GM19351 (cell line): Measurements from ENCODE around the gene TMEM95.
"Not testable (repeated sequence)": the region's sequence is repeated elsewhere in the genome, so short reads cannot be mapped to it uniquely, and the experiment has no call there.

Source experiments
- ATAC-seq: cut with Tn5 transposase; IDR thresholded peaks from one replicate; pipeline ENCODE4 v1.9.1; 2021; ENCODE audit warnings: mild to moderate bottlenecking, moderate library complexity; ENCODE audit not compliant: unreplicated experiment

The TMEM95 gene

DNA sequence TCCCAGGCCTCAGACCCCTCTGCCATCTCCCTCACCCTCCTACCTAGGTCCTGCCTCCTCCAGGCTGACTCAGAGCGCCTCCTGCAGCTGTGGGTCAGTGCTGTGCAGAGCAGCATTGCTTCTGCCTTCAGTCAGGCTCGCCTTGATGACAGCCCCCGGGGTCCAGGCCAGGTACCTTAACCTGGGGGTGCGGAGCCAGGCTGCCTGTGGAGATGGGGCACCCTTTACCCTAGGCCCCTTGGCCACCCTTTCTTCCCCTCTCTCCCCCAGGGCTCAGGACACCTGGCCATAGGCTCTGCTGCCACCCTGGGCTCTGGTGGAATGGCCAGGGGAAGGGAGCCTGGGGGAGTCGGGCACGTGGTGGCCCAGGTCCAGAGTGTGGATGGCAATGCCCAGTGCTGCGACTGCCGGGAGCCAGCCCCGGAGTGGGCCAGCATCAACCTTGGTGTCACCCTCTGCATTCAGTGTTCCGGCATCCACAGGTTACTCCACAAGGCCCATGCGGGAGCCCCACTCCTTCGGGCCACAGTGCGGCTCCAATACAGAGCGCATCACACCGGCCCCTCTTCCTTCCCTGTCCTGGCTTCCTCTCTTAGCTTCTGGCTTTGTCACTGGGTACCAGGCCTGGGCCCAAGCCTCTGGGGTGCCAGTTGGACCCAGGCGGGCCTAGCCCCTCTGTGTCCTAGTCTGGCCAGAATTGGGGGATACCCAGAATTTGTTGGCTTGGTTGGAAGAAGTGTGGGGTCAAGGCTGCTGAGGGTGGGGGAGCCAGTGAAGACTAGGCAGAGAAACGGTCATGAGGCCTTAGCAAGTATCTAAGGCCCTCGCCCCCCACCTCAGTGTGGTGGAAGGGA, 8.0 kb upstream of the TMEM95 start:
- no peak for ATAC-seq

DNA sequence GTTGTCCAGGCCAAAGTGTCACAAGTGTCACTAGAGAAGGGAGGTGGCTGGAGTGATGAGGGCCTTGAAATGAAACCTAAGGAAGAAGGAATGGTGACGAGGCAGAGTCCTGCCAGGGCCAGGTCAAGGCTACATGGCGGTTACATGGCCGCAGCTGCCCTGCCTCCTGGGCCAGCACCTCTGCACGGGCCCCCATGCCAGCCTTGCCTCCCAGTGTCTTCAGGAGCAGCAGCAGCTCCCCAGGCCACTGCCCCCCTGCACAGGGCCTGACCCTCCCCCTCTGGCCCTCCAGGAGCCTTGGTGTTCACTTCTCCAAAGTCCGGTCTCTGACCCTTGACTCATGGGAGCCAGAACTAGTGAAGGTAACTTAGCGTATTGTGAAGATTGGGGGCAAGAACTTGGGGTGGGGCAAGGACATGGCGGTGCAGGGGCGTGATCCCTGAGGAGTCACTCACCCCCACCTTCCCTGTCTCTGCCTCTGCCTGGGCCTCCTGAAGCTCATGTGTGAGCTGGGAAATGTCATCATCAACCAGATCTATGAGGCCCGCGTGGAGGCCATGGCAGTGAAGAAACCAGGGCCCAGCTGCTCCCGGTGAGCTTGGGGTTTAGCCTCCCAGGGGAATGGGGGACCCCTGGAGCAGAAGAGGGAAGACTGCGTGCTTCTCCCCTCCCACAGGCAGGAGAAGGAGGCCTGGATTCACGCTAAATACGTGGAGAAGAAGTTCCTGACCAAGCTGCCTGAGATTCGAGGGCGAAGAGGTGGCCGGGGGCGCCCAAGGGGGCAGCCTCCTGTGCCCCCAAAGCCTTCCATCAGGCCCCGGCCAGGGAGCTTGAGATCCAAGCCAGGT, 7.1 kb upstream of the TMEM95 start:
- ATAC-seq = no peak

DNA sequence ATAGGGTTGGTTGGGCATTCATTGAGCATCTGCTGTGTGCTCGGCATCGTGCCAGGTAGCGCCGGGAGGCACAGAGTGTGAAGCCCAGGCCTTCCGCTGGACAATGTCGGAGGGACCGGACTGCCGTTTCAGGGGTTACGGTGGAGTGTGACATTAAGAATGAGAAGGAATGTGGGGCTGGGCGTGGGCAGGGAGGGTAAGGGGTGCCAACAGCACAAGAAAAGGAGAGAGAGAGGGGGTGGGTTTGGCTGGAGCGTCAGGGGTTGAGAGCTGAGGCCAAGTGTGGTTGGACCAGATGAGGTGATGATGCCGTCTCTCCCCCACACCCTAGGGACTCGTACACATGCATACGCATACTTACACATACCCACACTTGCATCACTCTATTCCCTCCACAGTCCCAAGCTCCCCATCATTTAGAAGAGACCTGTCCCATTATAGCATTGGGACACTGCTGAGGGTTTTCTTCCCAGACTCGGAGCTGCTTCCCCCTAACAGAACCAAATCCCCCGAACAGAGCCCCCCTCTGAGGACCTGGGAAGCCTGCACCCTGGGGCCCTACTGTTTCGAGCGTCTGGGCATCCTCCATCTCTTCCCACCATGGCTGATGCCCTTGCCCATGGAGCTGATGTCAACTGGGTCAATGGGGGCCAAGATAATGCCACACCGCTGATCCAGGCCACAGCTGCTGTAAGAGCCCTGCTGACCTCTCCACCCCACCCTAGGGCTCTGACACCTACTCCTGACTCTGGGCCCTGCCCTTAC, 6.3 kb upstream of the TMEM95 start:
- ATAC-seq = no peak

DNA sequence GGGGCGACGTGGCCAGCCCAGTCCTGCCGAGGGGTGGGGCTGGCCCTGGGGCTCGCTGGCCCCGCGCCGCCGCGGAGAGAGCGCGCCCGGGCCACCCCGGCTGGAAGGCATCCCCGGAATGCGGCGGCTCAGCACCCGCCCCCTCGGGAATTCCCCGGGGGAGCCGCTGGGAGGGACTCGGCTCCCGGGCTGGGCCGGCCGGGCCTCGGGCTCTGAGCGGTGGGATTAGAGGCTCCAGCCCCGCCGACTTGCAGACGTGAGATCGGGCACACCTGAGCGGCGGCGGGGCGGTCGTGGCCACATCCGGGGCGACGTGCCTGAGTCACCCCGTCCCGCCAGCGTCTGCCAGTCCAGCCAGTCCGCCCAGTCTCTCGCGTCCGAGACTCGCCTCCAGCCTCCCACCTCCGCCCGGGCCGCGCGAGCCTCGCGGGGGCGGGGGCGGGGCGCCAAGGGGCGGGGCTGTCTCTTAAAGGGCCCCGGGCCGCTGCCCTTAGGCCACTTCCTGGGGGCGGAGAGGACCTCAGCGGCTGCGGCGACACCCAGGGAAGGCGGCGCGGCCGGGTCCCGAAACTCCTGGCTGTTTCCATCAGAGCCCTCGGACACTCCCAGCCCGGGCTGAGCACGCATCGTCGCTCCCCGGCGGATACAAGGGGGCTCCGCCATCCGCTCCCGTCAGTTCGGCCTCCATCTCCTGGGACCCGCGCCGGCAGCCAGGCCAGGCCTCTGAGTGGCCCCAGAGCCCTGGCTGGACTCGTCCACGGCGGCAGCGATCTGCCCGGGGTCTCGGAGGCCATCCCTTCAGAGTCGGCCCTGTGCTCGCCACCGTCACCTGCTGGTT, 3.1 kb upstream of the TMEM95 start, which contains the start of gene KCTD11:
TSS of gene KCTD11 (plus strand) at position 498 of the 838 bp plus-strand sequence.
- peak; percentile 71 for ATAC-seq

DNA sequence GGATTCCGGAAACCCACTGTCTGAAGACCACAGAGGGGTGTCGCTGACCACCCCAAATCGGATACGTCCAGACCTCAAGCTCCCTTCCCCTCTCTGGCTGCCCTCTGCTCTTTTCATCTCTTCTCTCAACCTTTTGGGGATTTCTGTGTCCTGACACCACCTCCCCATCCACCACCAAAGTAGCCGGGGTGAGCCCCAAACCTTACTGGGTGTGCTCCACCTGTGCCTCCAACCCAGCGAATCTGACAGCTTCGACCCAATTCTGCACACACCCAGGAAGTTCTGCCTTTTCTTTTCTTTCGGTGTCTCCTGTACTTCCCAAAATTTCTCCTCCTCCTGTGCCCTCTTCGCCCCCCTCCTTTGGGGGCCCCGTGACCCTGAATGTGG, 2.5 kb upstream of the TMEM95 start:
- ATAC-seq = peak; percentile 6

DNA sequence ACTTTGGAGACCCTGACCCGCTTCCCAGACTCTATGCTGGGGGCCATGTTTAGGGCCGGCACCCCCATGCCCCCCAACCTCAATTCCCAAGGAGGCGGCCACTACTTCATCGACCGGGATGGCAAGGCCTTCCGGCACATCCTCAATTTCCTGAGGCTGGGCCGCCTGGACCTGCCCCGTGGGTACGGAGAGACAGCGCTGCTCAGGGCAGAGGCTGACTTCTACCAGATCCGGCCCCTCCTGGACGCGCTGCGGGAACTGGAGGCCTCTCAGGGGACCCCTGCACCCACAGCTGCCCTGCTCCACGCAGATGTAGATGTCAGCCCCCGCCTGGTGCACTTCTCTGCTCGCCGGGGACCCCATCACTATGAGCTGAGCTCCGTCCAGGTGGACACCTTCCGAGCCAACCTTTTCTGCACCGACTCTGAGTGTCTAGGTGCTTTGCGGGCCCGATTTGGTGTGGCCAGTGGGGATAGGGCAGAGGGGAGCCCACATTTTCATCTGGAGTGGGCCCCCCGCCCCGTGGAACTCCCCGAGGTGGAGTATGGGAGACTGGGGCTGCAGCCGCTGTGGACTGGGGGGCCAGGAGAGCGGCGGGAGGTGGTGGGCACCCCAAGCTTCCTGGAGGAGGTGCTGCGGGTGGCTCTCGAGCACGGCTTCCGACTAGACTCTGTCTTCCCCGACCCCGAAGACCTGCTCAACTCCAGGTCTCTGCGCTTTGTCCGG, 1.9 kb upstream of the TMEM95 start:
- ATAC-seq = no peak

DNA sequence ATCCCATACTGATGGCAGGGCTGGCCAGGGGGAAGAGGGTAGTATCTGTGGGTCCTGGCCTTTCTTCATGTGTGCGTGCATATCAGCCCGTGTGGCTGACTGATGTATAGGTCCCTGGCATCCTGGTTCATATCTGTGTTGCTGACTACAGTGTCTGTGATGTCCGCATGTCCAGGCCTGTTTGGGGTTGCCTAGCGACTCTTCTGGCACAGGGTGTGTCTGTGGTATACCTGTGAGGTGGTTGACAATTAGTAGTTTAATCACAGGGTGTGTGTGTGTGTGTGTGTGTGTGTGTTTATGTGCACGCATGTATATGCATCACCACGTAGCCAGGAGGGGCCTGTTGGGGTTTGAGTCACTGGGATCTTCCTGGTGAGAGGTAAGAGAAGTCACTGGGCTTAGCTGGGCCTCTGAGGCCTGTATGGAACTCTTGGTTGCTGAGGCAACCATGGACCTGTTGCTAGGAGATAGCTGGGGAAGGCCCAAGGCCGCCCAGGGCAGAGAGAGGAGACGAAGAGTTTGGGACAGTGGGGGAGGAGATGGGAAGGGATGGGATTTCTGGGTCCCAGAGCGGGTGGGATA, 603 bp upstream of the TMEM95 start:
- no peak for ATAC-seq

DNA sequence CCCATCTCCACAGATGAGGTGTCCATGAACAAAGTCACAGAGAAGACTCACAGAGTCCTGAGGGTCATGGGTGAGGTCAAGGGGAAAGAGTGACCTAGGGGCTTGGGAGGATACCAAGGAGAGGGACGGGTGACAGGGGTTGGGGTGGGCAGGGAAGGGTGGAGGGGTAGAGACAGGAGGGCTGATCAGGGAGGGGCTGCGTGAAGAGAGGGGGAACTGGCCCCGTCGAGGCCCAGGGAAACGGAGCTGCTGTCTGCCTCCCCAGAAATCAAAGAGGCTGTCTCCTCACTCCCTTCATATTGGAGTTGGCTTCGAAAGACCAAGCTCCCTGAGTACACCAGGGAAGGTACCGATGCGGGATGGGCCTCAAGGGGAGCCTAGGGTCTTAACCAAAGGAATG, 617 bp downstream of the TMEM95 start:
- ATAC-seq = no peak

DNA sequence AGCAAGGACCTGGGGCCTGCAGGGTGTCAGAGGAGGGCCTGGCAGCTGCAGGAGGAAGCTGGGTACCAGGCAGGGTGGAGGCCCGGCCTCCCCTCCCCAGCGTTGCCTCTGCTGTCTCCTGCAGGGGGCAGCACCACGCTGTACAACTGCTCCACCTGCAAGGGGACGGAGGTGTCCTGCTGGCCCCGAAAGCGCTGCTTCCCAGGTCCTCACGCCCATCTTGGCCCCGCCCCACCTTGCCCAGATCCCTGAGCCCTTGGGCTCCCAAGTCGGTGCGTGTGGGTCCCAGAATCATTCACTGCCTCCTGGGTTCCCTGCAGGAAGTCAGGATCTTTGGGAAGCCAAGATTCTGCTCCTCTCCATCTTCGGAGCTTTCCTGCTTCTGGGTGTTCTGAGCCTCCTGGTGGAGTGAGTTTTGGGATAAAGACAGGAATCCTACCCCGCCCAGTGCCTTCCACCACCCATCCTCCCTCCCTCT, 1.2 kb downstream of the TMEM95 start:
- no peak for ATAC-seq

DNA sequence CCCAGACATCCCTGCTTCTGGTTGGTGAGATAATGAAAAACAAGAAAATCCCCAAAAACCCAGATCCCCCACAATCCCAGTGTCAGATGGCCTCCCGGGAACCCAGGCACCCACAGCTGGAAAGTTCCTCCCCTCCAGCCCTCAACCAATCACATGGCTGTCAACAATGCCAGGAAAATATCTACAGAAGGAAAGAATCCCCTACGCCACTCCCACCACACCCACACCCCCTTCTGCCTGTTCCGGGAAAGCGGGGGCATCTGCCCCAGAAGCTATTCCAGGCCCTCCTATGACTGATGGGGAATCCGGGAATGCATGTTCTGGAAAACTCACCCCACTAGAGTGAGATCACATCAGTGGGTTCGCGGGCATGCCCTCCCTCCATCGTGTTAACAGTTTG, 1.8 kb downstream of the TMEM95 start:
- no peak for ATAC-seq

DNA sequence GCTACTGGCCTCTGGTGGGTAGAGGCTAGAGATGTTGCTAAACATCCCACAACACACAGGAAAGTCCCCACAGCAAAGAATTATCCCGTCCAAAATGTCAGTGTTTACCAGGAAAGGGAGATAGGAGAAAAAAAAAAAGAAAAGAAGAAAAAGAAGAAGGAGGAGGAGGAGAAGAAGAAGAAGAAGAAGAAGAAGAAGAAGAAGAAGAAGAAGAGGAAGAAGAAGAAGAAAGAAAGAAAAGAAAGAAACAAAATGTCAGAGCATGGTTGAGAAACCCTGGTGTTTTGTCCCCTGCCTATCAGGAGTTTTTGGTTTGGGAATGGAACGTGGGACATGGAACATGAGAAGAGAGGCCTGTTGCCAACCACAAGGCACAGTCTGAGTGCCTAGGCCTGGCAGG, 2.4 kb downstream of the TMEM95 start:
- ATAC-seq = no peak

DNA sequence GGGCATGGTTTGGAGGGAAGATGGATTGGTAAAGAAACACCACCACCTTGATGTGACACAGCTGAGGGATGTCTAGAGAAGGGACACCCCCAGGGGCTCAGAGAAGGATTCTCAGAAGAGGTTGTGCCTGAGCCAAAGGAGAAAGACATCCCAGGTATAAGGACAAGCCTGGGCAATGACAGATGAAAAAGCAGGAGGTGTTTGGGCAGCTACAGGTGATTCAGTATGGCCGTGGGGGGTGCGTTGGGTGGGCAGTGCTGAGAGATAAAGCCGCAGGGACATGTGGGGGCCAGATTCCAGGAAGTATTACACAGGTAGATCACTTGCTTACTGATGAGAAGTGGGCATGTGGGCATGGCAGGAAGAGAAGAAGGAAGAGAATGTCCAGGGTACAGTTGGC, 7.0 kb downstream of the TMEM95 start:
- ATAC-seq = no peak

DNA sequence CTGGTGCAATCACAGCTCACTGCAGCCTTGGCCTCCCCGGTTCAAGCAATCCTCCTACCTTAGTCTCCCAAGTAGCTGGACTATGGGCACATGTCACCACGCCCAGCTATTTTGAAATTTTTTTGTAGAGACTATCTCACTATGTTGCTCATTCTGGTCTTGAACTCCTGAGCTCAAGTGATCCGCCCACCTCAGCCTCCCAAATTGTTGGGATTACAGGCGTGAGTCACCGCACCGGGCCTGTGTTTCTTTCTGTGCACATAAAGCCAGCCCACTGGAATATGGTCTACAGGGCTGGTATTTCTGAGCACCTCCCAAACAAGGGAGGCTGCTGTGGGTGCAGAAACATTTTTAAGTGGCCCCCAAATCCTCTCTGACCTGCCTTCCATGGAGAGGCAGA, 8.4 kb downstream of the TMEM95 start:
- ATAC-seq = no peak

DNA sequence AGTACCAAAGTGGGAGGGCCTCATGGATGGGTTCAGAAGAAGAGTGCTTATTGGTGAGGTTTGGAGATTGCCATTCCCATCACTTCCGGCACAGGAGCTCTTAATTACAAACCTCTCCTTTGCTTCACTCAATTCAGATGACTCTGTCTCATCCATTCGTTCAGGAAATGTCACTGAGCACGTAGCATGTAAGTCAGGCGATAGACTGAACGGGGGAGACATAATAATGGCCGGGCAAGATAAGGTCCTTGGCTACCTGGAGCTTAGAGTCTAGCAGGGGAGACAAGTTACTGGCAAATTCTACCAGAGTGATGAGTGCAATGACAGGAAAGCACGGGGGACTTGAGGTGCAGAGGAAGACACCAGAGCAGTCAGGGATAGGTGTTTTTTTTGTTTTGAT, 11.0 kb downstream of the TMEM95 start:
- ATAC-seq = not testable (repeated sequence)

DNA sequence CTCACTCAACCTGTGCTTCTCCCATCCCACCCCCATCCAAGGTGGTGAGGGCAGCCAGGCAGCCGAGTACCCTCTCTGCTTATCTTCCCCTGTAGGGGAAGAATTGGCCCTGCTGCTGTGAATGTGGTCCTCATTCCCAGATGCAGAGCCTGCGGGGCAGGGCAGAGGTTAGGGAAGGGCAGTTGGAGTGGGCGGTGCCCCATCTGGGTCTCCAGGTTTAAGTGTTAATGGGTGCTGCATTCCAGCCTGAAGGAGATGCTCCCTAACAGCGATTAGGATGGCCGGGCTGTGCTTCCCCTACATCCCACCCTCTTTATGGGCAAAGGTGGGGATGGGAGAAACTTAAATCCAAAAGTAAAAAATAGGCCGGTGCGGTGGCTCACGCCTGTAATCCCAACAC, 12.1 kb downstream of the TMEM95 start:
- no peak for ATAC-seq

DNA sequence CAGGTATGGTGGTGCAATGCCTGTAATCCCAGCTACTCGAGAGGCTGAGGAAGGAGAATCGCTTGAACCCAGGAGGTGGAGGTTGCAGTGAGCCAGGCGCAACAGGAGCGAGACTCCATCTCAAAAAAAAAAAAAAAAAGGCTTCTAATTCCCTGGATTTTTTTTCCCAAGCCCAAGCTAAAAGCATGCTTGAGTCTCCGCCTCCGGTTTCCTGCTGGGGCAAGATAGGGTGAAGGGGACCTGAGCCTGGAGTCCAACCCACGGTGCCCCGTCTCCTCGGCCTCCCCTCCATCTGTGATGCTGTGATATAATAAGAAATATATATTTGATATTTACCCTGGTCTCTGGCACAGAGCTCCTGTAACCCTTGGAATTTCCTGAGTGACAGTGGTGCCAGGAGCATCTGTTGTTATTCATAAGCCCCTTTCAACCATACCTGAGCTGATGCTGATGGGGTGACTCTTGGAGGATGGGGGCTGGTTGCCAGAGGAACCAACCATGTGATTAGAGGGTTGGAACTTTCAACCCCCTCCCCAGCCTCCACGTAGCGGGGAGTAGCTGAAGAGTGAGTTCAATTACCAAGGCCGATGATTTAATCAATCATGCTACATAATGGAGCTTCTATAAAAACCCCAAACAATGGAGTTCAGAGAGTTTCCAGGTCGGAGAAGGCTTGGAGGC, 13.1 kb downstream of the TMEM95 start:
- ATAC-seq = no peak

DNA sequence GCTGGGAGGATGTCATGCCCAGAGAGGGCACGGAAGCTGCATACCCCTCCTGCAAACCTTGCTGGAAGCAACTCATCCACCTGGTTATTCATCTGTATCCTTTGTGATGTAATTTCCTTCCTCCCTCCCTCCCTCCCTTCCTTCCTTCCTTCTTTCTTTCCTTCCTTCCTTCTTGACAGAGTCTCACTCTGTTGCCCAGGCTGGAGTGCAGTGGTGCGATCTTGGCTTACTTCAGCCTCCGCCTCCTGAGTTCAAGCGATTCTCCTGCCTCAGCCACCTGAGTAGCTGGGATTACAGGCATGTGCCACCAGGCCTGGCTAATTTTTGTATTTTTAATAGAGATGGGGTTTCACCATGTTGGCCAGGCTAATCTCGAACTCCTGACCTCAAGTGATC, 13.6 kb downstream of the TMEM95 start:
- not testable (repeated sequence) for ATAC-seq

DNA sequence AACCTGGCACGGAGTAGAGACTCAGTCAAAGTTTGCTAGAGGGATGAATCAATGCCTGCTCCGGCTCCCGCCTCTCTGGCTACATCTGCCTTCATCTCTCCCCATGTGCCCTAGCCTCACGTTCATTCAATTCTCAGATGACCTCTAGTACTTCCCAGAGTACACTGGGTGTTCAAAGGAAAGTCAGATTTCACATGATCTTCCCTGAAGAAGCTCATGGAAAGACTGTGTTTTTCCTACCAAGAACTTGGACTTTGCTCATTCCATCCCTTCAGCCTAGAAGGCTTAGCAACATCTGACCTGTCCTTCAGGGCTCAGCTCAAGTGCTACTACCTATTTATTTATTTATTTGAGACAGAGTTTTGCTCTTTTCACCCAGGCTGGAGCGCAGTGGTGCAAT, 14.9 kb downstream of the TMEM95 start:
- ATAC-seq = no peak

DNA sequence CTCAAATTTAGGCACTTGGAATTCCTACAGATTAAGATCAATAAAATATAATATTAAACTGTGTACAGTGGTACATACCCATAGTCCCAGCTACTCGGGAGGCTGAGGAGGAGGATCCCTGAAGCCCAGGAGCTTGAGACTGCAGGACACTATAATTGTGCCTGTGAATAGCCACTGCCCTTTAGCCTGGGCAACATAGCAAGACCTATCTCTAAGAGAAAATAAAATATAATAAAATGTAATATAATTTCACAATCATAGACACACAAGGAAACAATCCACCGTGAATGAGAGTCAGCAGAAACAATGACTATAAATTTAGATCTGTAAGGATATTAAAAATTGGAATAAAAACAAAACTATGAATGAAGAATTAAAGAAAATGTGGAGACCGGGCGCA, 15.9 kb downstream of the TMEM95 start:
- no peak for ATAC-seq
